CD14-positive monocyte (primary cell): Measurements from ENCODE around the gene WDSUB1. TPM values are rescaled to one million over a fixed set of nuclear protein-coding genes. Genes with fewer than 3 reads are reported as not detected.

Experiments used
- DNase-seq, 3 donors: peaks; one replicate each; pipeline ENCODE4 v3.0.0-alpha.2; 2011 to 2022
- H2AFZ ChIP-seq: 2 replicates; pipeline ENCODE4 v1.6.0; 2012; ENCODE audit warnings: mild to moderate bottlenecking, low read depth, low read length, inconsistent platforms; ENCODE audit not compliant: insufficient read depth, poor library complexity, severe bottlenecking
- H3K27ac ChIP-seq, 2 donors: 1 replicate in 1 of 2; 2 replicates in 1 of 2; pipeline ENCODE4 v1.5.1; 2012 to 2013; ENCODE audit warnings: low read length in 2 of 2, control low read depth in 1 of 2, inconsistent platforms in 1 of 2, low read depth in 1 of 2, mild to moderate bottlenecking in 1 of 2
- H3K27me3 ChIP-seq, 2 donors: one replicate each; pipeline versions ENCODE4 v1.6.0 to v1.6.1; 2011 to 2013; ENCODE audit warnings: low read length in 2 of 2; ENCODE audit not compliant: control insufficient read depth in 2 of 2, insufficient read depth in 2 of 2
- H3K36me3 ChIP-seq, 2 donors: replicated peaks in 1 of 2; 1 replicate in 1 of 2; 2 replicates in 1 of 2; pipeline versions ENCODE4 v1.5.1 to v1.6.1; 2012 to 2013; ENCODE audit warnings: low read length in 2 of 2, control low read depth in 1 of 2, inconsistent platforms in 1 of 2, mild to moderate bottlenecking in 1 of 2; ENCODE audit not compliant: insufficient read depth in 2 of 2, control insufficient read depth in 1 of 2
- H3K4me1 ChIP-seq, 2 donors: 1 replicate in 1 of 2; 2 replicates in 1 of 2; pipeline versions ENCODE4 v1.5.1 to v1.6.1; 2012 to 2013; ENCODE audit warnings: low read length in 2 of 2, control low read depth in 1 of 2, inconsistent platforms in 1 of 2, mild to moderate bottlenecking in 1 of 2, moderate library complexity in 1 of 2; ENCODE audit not compliant: insufficient read depth in 2 of 2, control insufficient read depth in 1 of 2
- H3K4me2 ChIP-seq: replicated peaks from 2 replicates; pipeline ENCODE3; 2012; ENCODE audit warnings: low read length, moderate library complexity, mild to moderate bottlenecking; ENCODE audit not compliant: poor library complexity, severe bottlenecking; ENCODE audit errors: extremely low read depth
- H3K4me3 ChIP-seq, 3 experiments: fragments of 200-600 bp in 1 of 3; sonication (generic) in 1 of 3; replicated peaks in 1 of 3; 1 replicate in 2 of 3; 2 replicates in 1 of 3; pipeline ENCODE4 v1.5.1; 2011 to 2013; ENCODE audit warnings: low read length in 3 of 3, mild to moderate bottlenecking in 3 of 3, control low read depth in 2 of 3, low read depth in 2 of 3, inconsistent platforms in 1 of 3, moderate library complexity in 1 of 3
- H3K79me2 ChIP-seq: 2 replicates; pipeline ENCODE4 v1.6.0; 2012; ENCODE audit warnings: mild to moderate bottlenecking, control low read depth, inconsistent platforms, low read length, moderate library complexity; ENCODE audit not compliant: insufficient read depth
- H3K9ac ChIP-seq: 2 replicates; pipeline ENCODE4 v1.6.0; 2017; ENCODE audit warnings: low read length, mild to moderate bottlenecking; ENCODE audit not compliant: insufficient read depth, poor library complexity, severe bottlenecking
- H3K9me3 ChIP-seq, 2 donors: replicated peaks in 1 of 2; 1 replicate in 1 of 2; 2 replicates in 1 of 2; pipeline versions ENCODE4 v1.5.1 to v1.6.1; 2012 to 2013; ENCODE audit warnings: low read length in 2 of 2, control low read depth in 1 of 2; ENCODE audit not compliant: control insufficient read depth in 1 of 2, insufficient read depth in 1 of 2
- H4K20me1 ChIP-seq: 2 replicates; pipeline ENCODE4 v1.6.0; 2012; ENCODE audit warnings: mild to moderate bottlenecking, low read length, control low read depth, moderate library complexity; ENCODE audit not compliant: insufficient read depth
- H3K27ac Mint-ChIP-seq, 7 donors: one replicate each; pipeline ENCODE4 v1.8.0; 2020; ENCODE audit warnings: mild to moderate bottlenecking in 7 of 7, mixed read lengths in 7 of 7, moderate library complexity in 6 of 7, inconsistent platforms in 2 of 7
- H3K27me3 Mint-ChIP-seq, 3 donors: one replicate each; pipeline ENCODE4 v1.8.0; 2021 to 2022; ENCODE audit warnings: low read depth in 3 of 3, mild to moderate bottlenecking in 3 of 3, mixed read lengths in 3 of 3, moderate library complexity in 3 of 3, inconsistent platforms in 1 of 3
- H3K36me3 Mint-ChIP-seq, 2 donors: one replicate each; pipeline ENCODE4 v1.8.0; 2020; ENCODE audit warnings: mixed read lengths in 2 of 2, inconsistent platforms in 1 of 2, mild to moderate bottlenecking in 1 of 2
- H3K4me1 Mint-ChIP-seq: one replicate; pipeline ENCODE4 v1.8.0; 2020; ENCODE audit warnings: mild to moderate bottlenecking, mixed read lengths
- H3K4me3 Mint-ChIP-seq, 2 donors: one replicate each; pipeline ENCODE4 v1.8.0; 2020; ENCODE audit warnings: mild to moderate bottlenecking in 2 of 2, mixed read lengths in 2 of 2, moderate library complexity in 1 of 2
- H3K9me3 Mint-ChIP-seq, 7 donors: one replicate each; pipeline ENCODE4 v1.8.0; 2020 to 2022; ENCODE audit warnings: mixed read lengths in 7 of 7, mild to moderate bottlenecking in 6 of 7, moderate library complexity in 6 of 7, inconsistent platforms in 2 of 7
- WGBS: methylation state at CpG from one replicate; pipeline ENCODE4 v1.1.5; 2013; ENCODE audit warnings: missing lambda C conversion rate; ENCODE audit not compliant: insufficient coverage; 5-methylcytosine and 5-hydroxymethylcytosine counted together
- intact Hi-C, 2 donors: fragments of 100-400 bp; cut with micrococcal nuclease; formaldehyde crosslinking; loops; one replicate each; pipeline versions ENCODE4 v1.15.0 to v1.15.1; 2023
- polyA plus RNA-seq, 3 donors: library from polyadenylated mRNA; depleted of rRNA in 1 of 3; unstranded in 2 of 3; stranded (reverse) in 1 of 3; fragments of 300-500 nt in 2 of 3; fragments of >200 nt in 1 of 3; fragmentation: Illumina TruSeq in 2 of 3; gene quantifications; 1 replicate in 2 of 3; 2 replicates in 1 of 3; pipeline ENCODE4 v1.2.3, GENCODE V29; 2012 to 2021
- TF ChIP-seq, protein P1 (sequence below): fragments of 200-600 bp; IDR thresholded peaks from one replicate; pipeline ENCODE4 v1.8.0; 2022; ENCODE audit warnings: antibody characterized with exemption, mild to moderate bottlenecking

WDSUB1 gene
- polyA plus RNA-seq, 3 donors: 9.4 to 17.8 (median 10.1) TPM

DNA sequence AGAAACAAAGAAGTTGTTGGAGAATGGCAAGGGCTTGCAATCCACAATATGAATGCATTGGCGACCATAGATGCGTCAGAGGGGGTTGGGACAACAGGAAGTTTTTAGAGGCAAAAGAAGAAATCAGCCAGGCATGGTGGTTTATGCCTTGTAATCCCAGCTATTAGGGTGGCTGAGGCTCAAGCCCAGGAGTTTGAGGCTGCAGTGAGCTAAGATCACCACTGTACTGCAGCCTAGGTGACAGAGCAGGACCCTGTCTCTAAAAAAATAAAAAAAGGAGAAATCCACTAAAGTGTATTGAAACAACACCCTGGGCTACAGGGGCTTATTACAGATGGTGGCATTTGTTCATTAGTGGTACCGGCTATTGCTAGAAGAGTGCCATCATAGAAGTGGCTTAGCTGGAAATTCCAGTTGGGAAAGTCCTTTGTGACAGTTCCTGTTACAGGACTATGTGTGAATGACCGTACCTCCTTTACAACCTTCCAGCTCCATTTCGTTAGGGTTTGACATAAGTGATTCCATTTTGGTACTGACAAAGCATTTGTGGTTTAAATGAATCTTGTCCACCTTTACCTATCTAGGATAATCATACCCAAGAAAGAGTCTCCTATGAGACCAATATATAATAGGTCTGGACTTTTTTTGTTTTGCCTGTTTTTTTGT, 10.7 kb upstream of the WDSUB1 start:
- no peaks in the 10 kb centered on the region for H3K27me3 ChIP-seq
- H3K79me2 ChIP-seq: no peaks in the 10 kb centered on the region
- H3K4me1 ChIP-seq: no peaks in the 10 kb centered on the region
- H4K20me1 ChIP-seq: no peaks in the 10 kb centered on the region
- no peaks in the 10 kb centered on the region for H3K36me3 ChIP-seq
- TF ChIP-seq, protein P1, sequence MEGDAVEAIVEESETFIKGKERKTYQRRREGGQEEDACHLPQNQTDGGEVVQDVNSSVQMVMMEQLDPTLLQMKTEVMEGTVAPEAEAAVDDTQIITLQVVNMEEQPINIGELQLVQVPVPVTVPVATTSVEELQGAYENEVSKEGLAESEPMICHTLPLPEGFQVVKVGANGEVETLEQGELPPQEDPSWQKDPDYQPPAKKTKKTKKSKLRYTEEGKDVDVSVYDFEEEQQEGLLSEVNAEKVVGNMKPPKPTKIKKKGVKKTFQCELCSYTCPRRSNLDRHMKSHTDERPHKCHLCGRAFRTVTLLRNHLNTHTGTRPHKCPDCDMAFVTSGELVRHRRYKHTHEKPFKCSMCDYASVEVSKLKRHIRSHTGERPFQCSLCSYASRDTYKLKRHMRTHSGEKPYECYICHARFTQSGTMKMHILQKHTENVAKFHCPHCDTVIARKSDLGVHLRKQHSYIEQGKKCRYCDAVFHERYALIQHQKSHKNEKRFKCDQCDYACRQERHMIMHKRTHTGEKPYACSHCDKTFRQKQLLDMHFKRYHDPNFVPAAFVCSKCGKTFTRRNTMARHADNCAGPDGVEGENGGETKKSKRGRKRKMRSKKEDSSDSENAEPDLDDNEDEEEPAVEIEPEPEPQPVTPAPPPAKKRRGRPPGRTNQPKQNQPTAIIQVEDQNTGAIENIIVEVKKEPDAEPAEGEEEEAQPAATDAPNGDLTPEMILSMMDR: no peak
- no peak overlapping the region for H3K27ac ChIP-seq
- no peak overlapping the region for H3K4me3 ChIP-seq
- no peak overlapping the region for H3K4me2 ChIP-seq
- no peak overlapping the region for H3K4me3 Mint-ChIP-seq
- H2AFZ ChIP-seq: no peak overlapping the region
- peak overlapping the region in 1 of 7 donors; percentile 10 for H3K27ac Mint-ChIP-seq
- H3K9ac ChIP-seq: no peak overlapping the region
- peaks cover 7 to 16% (median 9%) of the 10 kb centered on the region in 7 donors for H3K9me3 Mint-ChIP-seq
- H3K36me3 Mint-ChIP-seq: no peaks in the 10 kb centered on the region
- peaks cover 0 to 2% (median 0%) of the 10 kb centered on the region in 3 donors for H3K27me3 Mint-ChIP-seq
- no peaks in the 10 kb centered on the region for H3K4me1 Mint-ChIP-seq
- peak in 1 of 3 donors; percentile 27 for DNase-seq
- WGBS: 80% methylated on average over 2 of the region's 5 CpGs
- peaks cover 0 to 6% of the 10 kb centered on the region in 2 donors for H3K9me3 ChIP-seq
- intact Hi-C loops: no loop called here

DNA sequence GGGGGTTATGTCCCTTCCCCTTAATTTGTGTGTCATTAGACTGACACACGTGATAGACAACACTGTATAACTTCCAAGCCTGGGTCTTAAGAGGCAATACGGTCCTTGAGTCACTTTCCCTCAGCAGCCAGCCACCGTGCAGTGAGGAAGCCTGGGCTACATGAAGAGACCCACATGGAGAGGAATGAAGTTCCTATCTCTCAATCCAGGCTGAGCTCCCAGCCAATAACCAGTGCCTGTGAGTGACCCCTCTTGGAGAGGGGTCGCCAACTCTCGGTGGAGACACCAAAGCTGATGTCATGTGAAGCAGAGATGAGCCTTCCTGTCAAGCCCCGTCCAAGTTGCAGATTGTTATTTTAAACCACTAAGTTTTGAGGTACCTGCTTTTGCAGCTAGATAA, 5.7 kb upstream of the WDSUB1 start:
- Mint-ChIP-seq H3K27ac (no peak overlapping the region), H3K36me3 (no peaks in the 10 kb centered on the region), H3K4me3 (no peak overlapping the region), H3K27me3 (no peaks in the 10 kb centered on the region), H3K4me1 (peaks cover 15% of the 10 kb centered on the region), H3K9me3 (peaks cover 0 to 3% (median 0%) of the 10 kb centered on the region in 7 donors)
- 89% methylated on average over 5 of the region's 6 CpGs for WGBS
- no peak overlapping the region for H3K4me2 ChIP-seq
- no peak for DNase-seq
- H3K27ac ChIP-seq: no peak overlapping the region
- intact Hi-C loops: no loop called here
- peak overlapping the region; percentile 19 for H2AFZ ChIP-seq
- no peak overlapping the region for H3K9ac ChIP-seq
- peaks cover 12 to 16% of the 10 kb centered on the region in 2 donors for H3K4me1 ChIP-seq
- no peaks in the 10 kb centered on the region for H3K9me3 ChIP-seq
- H3K27me3 ChIP-seq: no peaks in the 10 kb centered on the region
- TF ChIP-seq, protein P1: no peak
- no peak overlapping the region for H3K4me3 ChIP-seq
- H4K20me1 ChIP-seq: no peaks in the 10 kb centered on the region
- no peaks in the 10 kb centered on the region for H3K36me3 ChIP-seq
- H3K79me2 ChIP-seq: no peaks in the 10 kb centered on the region
